Measurements from ENCODE around the gene RSBN1. TPM values are rescaled to one million over a fixed set of nuclear protein-coding genes. Genes with fewer than 3 reads are reported as not detected.
A peak's percentile ranks its signal among the peaks of the same experiment; 100 is the strongest.

The RSBN1 gene
- total RNA-seq, 2 experiments from 2014 or later, result 13.6 to 14.3 TPM

- CTCF ChIA-PET, result interaction anchor here (0.6 to 1.6 kb wide), 4 partner anchors 23 to 167 kb away, joined by 3 to 5 read pairs (median 3); no protein-coding TSS in a partner anchor
- H3K27me3 Mint-ChIP-seq (ENCODE audit: low read depth), result no peaks in the 10 kb centered on the region
- peak; percentile 46 for DNase-seq
Measured at GRCh38 chr1:113811156-113811887, 954 bp downstream of the RSBN1 start.

GRCh38 chr1:113809670-113810602, 2.3 kb downstream of the RSBN1 start:
- Mint-ChIP-seq H3K27ac (no peak overlapping the region), H3K4me1 (ENCODE audit: low read depth) (peaks cover 45% of the 10 kb centered on the region), H3K9me3 (no peaks in the 10 kb centered on the region), H3K4me3 (peak overlapping the region; percentile 98), H3K36me3 (ENCODE audit: low read depth) (peaks cover 5% of the 10 kb centered on the region), H3K27me3 (ENCODE audit: low read depth) (no peaks in the 10 kb centered on the region)
- DNase-seq, result no peak
- intact Hi-C loops (cut with micrococcal nuclease), result loop anchor here (5.0 kb wide), 2 partner anchors 947 to 1093 kb away; partner anchors contain the start of genes CSDE1 and PPM1J
- CTCF ChIA-PET, result interaction anchor here (1.6 kb wide), 1 partner anchor 25 kb away, joined by 5 read pairs; no protein-coding TSS in a partner anchor

More at GRCh38 chr1:113811156-113811887, 954 bp downstream of the RSBN1 start:
- peaks cover 7% of the 10 kb centered on the region for H3K36me3 Mint-ChIP-seq (ENCODE audit: low read depth)
- peak overlapping the region; percentile 98 for H3K4me3 Mint-ChIP-seq
- H3K27ac Mint-ChIP-seq, result peak overlapping the region; percentile 92
- peaks cover 32% of the 10 kb centered on the region for H3K4me1 Mint-ChIP-seq (ENCODE audit: low read depth)
- H3K9me3 Mint-ChIP-seq, result no peaks in the 10 kb centered on the region
- intact Hi-C loops (cut with micrococcal nuclease), result loop anchor here (5.0 kb wide), 2 partner anchors 946 to 1094 kb away; partner anchors contain the start of genes CSDE1 and PPM1J

DNA sequence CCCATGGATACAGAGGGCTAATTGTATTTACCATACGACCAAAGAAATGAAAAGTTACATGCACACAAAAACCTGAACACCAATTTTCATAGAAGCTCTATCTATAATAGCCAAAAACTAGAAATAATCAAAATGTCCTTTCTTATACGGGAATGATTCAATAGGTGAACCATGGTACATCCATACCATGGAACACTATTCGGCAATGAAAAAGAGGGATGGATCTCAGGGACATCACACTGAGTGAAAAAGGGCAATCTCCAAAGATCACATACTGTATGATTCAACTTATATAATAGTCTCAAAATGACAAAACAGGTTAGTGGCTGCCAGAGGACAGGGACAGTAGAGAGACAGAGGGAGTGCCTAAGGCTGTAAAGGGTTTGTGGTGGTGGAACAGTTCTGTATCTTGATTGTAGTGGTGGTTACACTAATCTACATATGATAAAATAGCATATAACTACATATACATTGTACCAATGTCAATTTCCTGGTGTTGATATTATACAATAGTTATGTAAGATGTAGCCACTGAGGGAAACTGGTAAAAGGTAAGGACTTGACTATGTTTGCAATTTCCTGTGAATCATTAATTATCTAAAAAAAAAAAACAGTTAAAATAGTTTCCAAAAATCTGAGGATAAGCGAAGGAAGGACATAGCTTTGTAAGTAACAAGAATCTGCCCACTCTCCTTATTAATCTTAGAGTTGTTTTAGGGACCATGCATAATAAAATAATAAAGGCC, 3.7 kb downstream of the RSBN1 start:
- no peaks in the 10 kb centered on the region for H3K9me3 Mint-ChIP-seq
- CTCF ChIA-PET, result no interaction called here
- no peaks in the 10 kb centered on the region for H3K27me3 Mint-ChIP-seq (ENCODE audit: low read depth)
- H3K27ac Mint-ChIP-seq, result no peak overlapping the region
- H3K36me3 Mint-ChIP-seq (ENCODE audit: low read depth), result peaks cover 5% of the 10 kb centered on the region
- no peak for DNase-seq
- intact Hi-C loops (cut with micrococcal nuclease), result no loop called here
- no peak overlapping the region for H3K4me3 Mint-ChIP-seq
- peaks cover 54% of the 10 kb centered on the region for H3K4me1 Mint-ChIP-seq (ENCODE audit: low read depth)

DNA sequence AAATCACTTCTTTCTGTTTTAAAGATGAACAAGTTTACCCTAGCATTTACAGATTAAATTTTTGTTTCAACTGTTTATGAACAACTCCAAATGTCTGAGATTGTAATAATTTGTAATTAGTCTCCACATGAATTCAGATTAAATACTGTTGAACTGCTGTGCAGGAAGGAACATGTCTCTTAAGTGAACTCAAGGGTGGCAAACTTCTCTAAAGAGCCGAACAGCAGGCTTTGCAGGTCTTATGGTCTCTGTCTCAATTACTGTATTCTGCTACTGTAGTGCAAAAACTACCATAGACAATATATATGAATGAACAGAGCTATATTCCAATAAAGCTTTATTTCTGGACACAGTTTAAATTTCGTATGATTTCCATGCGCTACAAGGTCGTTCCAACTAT, 6.6 kb downstream of the RSBN1 start:
- CTCF ChIA-PET, result no interaction called here
- DNase-seq, result no peak
- no peaks in the 10 kb centered on the region for H3K27me3 Mint-ChIP-seq (ENCODE audit: low read depth)
- H3K36me3 Mint-ChIP-seq (ENCODE audit: low read depth), result peaks cover 2% of the 10 kb centered on the region
- intact Hi-C loops (cut with micrococcal nuclease), result no loop called here
- H3K9me3 Mint-ChIP-seq, result no peaks in the 10 kb centered on the region
- H3K4me1 Mint-ChIP-seq (ENCODE audit: low read depth), result peaks cover 75% of the 10 kb centered on the region
- no peak overlapping the region for H3K27ac Mint-ChIP-seq
- no peak overlapping the region for H3K4me3 Mint-ChIP-seq

DNA sequence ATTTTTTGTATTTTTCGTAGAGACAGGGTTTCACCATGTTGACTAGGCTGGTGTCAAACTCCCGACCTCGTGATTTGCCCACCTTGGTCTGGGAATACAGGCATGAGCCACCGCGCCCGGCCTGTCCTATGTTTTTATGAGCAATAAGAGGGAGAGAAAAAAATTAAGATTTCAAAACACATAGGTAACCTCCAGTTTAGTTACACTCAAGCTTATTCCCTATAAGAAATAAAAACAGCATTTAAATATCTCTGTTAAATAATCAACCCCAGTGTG, 7.1 kb downstream of the RSBN1 start:
- H3K4me1 Mint-ChIP-seq (ENCODE audit: low read depth), result peaks cover 77% of the 10 kb centered on the region
- H3K27me3 Mint-ChIP-seq (ENCODE audit: low read depth), result no peaks in the 10 kb centered on the region
- H3K36me3 Mint-ChIP-seq (ENCODE audit: low read depth), result peaks cover 2% of the 10 kb centered on the region
- no peak for DNase-seq
- intact Hi-C loops (cut with micrococcal nuclease), result no loop called here
- CTCF ChIA-PET, result interaction anchor here (0.6 kb wide), 1 partner anchor 13 kb away, joined by 3 read pairs; no protein-coding TSS in a partner anchor
- no peak overlapping the region for H3K27ac Mint-ChIP-seq
- H3K9me3 Mint-ChIP-seq, result no peaks in the 10 kb centered on the region
- no peak overlapping the region for H3K4me3 Mint-ChIP-seq

DNA sequence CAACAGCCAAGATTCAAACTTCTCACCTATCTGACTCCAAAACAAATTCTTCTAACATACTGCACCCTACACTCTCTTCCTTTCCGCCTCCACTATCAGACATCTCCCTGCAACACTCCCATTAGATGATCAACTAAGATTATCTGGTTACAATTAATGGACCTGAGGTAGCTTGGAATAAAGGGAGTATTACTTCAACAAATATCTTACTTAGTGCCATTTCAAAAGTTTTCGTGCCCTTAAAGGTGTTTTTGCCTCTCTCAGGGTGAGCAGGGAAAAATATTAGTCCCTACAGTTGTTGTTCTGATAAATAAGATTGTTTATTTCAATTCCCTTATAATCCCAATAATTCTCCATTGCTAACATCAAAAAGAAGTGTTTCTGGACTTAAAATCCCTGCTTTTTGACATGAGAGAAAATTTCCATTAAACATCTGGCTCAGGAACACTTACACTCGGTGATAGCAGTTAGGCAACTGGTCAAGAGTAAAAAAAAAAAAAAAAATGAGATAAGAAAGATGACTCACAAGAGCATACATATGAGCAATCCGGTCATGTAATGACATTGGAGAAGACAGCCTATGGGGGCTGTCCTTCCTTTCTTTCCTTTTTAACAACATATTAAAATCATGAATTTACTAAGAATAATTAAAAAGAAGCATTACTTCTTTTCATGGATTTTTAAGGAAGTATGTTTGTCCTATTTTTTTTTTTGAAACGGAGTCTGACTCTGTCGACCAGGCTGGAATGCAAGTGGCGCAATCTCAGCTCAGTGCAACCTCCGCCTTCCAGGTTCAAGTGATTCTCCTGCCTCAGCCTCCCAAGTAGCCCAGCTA, 7.6 kb downstream of the RSBN1 start:
- intact Hi-C loops (cut with micrococcal nuclease), result no loop called here
- no peak overlapping the region for H3K4me3 Mint-ChIP-seq
- no peaks in the 10 kb centered on the region for H3K9me3 Mint-ChIP-seq
- no peaks in the 10 kb centered on the region for H3K27me3 Mint-ChIP-seq (ENCODE audit: low read depth)
- no peak overlapping the region for H3K27ac Mint-ChIP-seq
- no peak for DNase-seq
- peaks cover 75% of the 10 kb centered on the region for H3K4me1 Mint-ChIP-seq (ENCODE audit: low read depth)
- CTCF ChIA-PET, result interaction anchor here (0.6 to 1.0 kb wide), 3 partner anchors 13 to 34 kb away, joined by 3 read pairs; no protein-coding TSS in a partner anchor
- H3K36me3 Mint-ChIP-seq (ENCODE audit: low read depth), result peaks cover 2% of the 10 kb centered on the region

DNA sequence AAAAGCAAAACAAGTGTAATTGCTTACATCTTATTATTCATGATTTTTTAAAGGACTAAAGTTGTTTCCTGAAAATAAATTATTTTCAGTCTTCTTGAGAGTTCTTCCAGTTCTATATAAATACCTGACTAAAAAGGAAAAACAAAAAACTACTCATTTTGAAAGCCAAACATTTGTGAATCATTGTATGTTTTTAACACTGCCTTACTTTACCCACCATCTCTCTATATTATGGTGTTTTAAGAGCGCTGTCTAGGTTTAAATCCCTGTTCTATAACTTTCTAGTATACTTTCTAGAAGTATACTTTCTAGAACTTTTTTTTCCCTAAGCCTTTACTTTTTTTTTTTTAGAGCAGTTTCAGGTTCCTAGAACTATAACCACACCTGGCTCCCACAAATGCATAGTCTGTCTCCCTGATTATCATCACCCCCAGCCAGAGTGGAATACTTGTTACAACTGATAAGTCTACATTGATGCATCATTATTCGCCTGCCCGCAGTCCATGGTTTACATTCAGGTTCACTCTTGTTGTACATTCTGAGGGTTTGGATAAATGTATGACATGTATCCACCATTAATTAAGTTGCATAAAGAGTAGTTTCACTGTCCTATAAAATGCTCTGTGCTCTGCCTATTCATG, 9.8 kb downstream of the RSBN1 start:
- Mint-ChIP-seq H3K36me3 (ENCODE audit: low read depth) (peaks cover 6% of the 10 kb centered on the region), H3K27me3 (ENCODE audit: low read depth) (no peaks in the 10 kb centered on the region), H3K4me1 (ENCODE audit: low read depth) (peaks cover 73% of the 10 kb centered on the region), H3K9me3 (no peaks in the 10 kb centered on the region), H3K27ac (peak overlapping the region; percentile 25), H3K4me3 (no peak overlapping the region)
- peak; percentile 29 for DNase-seq
- intact Hi-C loops (cut with micrococcal nuclease), result loop anchor here (1.0 kb wide), 2 partner anchors 8 to 18 kb away; no protein-coding TSS in a partner anchor
- CTCF ChIA-PET, result interaction anchor here (1.2 to 1.3 kb wide), 2 partner anchors 11 to 13 kb away, joined by 4 to 7 read pairs; no protein-coding TSS in a partner anchor

DNA sequence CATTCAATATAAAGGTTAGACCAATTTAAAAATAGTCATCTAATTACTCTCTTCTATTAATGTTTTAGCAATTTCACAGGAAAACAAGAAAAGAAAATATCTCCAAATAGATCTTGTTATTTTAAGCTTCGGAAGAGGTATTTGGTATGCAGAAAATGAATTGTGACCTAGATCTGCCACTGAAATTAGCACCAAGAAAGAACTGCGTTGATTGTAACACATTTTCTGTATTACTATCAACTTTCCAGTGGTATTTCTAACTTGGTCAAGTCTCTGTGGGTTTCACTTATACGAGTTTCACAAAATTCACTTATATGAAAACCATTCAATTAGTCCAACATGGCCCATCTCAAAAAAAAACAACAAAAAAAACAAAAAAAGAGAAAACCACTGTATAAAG, 11.8 kb downstream of the RSBN1 start:
- H3K4me1 Mint-ChIP-seq (ENCODE audit: low read depth), result peaks cover 73% of the 10 kb centered on the region
- intact Hi-C loops (cut with micrococcal nuclease), result no loop called here
- CTCF ChIA-PET, result no interaction called here
- DNase-seq, result no peak
- H3K9me3 Mint-ChIP-seq, result no peaks in the 10 kb centered on the region
- H3K36me3 Mint-ChIP-seq (ENCODE audit: low read depth), result peaks cover 16% of the 10 kb centered on the region
- H3K27ac Mint-ChIP-seq, result no peak overlapping the region
- H3K27me3 Mint-ChIP-seq (ENCODE audit: low read depth), result no peaks in the 10 kb centered on the region
- no peak overlapping the region for H3K4me3 Mint-ChIP-seq

GRCh38 chr1:113797472-113797871, 14.8 kb downstream of the RSBN1 start:
- Mint-ChIP-seq H3K27me3 (ENCODE audit: low read depth) (no peaks in the 10 kb centered on the region), H3K27ac (no peak overlapping the region), H3K36me3 (ENCODE audit: low read depth) (peaks cover 22% of the 10 kb centered on the region), H3K4me1 (ENCODE audit: low read depth) (peaks cover 65% of the 10 kb centered on the region), H3K4me3 (no peak overlapping the region), H3K9me3 (no peaks in the 10 kb centered on the region)
- no peak for DNase-seq
- CTCF ChIA-PET, result no interaction called here
- intact Hi-C loops (cut with micrococcal nuclease), result no loop called here

- no peaks in the 10 kb centered on the region for H3K9me3 Mint-ChIP-seq
- CTCF ChIA-PET, result interaction anchor here (1.1 kb wide), 1 partner anchor 26 kb away, joined by 3 read pairs; no protein-coding TSS in a partner anchor
- no peak overlapping the region for H3K27ac Mint-ChIP-seq
- H3K4me3 Mint-ChIP-seq, result no peak overlapping the region
- peaks cover 27% of the 10 kb centered on the region for H3K36me3 Mint-ChIP-seq (ENCODE audit: low read depth)
- peaks cover 62% of the 10 kb centered on the region for H3K4me1 Mint-ChIP-seq (ENCODE audit: low read depth)
- intact Hi-C loops (cut with micrococcal nuclease), result loop anchor here (1.0 kb wide), 1 partner anchor 8 kb away; no protein-coding TSS in a partner anchor
- no peaks in the 10 kb centered on the region for H3K27me3 Mint-ChIP-seq (ENCODE audit: low read depth)
- DNase-seq, result no peak
Measured at GRCh38 chr1:113793878-113794834, 18.1 kb downstream of the RSBN1 start.
